OCI-LY3 (cell line): Measurements from ENCODE around the gene RTP5.

Experiments used
- H2AFZ ChIP-seq: fragments of 200-600, 300-600 bp; shearing (Covaris generic); 2 replicates; pipeline ENCODE4 v1.6.0; 2014; ENCODE audit warnings: antibody characterized with exemption, low read depth, low read length
- H3K27ac ChIP-seq: fragments of 200-600, 300-600 bp; sonication (generic); 2 replicates; pipeline ENCODE4 v1.5.1; 2014; ENCODE audit warnings: mild to moderate bottlenecking, low read length, moderate library complexity, mixed read lengths
- H3K27me3 ChIP-seq: fragments of 200-600, 300-600 bp; sonication (generic); 2 replicates; pipeline ENCODE4 v1.6.1; 2014; ENCODE audit warnings: low read depth, low read length, mixed read lengths
- H3K36me3 ChIP-seq: fragments of 200-600, 300-600 bp; sonication (generic); replicated peaks from 2 replicates; pipeline ENCODE3; 2014; ENCODE audit warnings: low read depth, low read length, mixed read lengths
- H3K4me1 ChIP-seq: fragments of 300-600, 200-600 bp; sonication (generic); 2 replicates; pipeline ENCODE4 v1.6.1; 2014; ENCODE audit warnings: low read length, mixed read lengths
- H3K4me2 ChIP-seq: fragments of 200-600, 300-600 bp; sonication (generic); 2 replicates; pipeline ENCODE4 v1.6.1; 2014; ENCODE audit warnings: low read length, mixed read lengths
- H3K4me3 ChIP-seq: fragments of 300-600, 200-600 bp; sonication (generic); 2 replicates; pipeline ENCODE4 v1.5.1; 2014; ENCODE audit warnings: antibody characterized with exemption, mild to moderate bottlenecking, low read length, moderate library complexity
- H3K79me2 ChIP-seq: fragments of 300-600, 200-600 bp; shearing (Covaris generic); 2 replicates; pipeline ENCODE4 v1.6.1; 2014; ENCODE audit warnings: mild to moderate bottlenecking, low read length, mixed read lengths
- H3K9ac ChIP-seq: fragments of 300-600, 200-600 bp; shearing (Covaris generic); 2 replicates; pipeline ENCODE4 v1.6.0; 2014; ENCODE audit warnings: mild to moderate bottlenecking, low read length, moderate library complexity
- H3K9me3 ChIP-seq: fragments of 200-600, 300-600 bp; shearing (Covaris generic); 2 replicates; pipeline ENCODE4 v1.6.1; 2014; ENCODE audit warnings: low read length, mixed read lengths; ENCODE audit not compliant: insufficient read depth
- H4K20me1 ChIP-seq: fragments of 200-600, 300-600 bp; sonication (generic); 2 replicates; pipeline ENCODE4 v1.6.1; 2016; ENCODE audit warnings: low read length, mixed read lengths; ENCODE audit not compliant: insufficient read depth
- EZH2phosphoT487 ChIP-seq: fragments of 200-600 bp; shearing (Covaris generic); IDR thresholded peaks from 2 replicates; pipeline ENCODE4 v1.6.1; 2018; ENCODE audit warnings: antibody characterized with exemption, mixed run types, low read depth
- TF ChIP-seq, protein P1 (sequence below): fragments of 200-600, 300-600 bp; sonication (generic); IDR thresholded peaks from 2 replicates; pipeline ENCODE4 v1.5.1; 2014; ENCODE audit warnings: antibody characterized with exemption, low read length, low read depth

RTP5 gene

DNA sequence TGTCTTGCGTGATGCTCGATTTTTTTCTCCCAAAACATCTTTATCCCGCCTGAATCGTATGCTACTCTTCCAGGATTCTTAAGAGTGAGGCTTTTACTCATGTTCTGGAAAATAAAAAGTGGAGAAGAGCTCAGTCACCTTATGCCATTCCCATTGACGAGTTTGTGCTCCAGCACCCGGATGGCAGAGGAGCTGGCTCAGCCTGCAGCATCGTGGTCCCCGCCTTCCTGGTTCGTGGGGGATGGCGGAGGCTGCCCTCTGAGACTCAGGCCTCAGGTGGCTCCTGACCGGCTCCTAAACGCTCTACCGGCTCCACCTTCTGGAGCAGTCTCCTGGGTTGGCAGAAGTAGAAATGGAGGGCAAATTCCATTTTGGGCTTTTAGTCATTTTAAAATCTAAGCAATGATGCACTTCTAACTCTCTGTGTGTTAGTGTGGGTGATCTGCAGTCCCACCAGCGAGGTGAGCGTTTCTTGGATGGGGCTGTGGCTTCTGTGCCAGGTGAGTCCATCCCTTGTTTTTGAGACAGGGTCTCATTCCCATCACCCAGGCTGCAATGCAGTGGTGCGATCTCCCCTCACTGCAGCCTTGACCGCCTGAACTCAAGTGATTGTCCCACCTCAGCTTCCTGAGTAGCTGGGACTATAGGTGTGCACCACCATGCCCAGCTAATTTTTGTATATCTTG lies 27.8 kb downstream of the RTP5 start:
- H3K4me3 ChIP-seq: no peak overlapping the region
- H3K9ac ChIP-seq: no peak overlapping the region
- TF ChIP-seq, protein P1, sequence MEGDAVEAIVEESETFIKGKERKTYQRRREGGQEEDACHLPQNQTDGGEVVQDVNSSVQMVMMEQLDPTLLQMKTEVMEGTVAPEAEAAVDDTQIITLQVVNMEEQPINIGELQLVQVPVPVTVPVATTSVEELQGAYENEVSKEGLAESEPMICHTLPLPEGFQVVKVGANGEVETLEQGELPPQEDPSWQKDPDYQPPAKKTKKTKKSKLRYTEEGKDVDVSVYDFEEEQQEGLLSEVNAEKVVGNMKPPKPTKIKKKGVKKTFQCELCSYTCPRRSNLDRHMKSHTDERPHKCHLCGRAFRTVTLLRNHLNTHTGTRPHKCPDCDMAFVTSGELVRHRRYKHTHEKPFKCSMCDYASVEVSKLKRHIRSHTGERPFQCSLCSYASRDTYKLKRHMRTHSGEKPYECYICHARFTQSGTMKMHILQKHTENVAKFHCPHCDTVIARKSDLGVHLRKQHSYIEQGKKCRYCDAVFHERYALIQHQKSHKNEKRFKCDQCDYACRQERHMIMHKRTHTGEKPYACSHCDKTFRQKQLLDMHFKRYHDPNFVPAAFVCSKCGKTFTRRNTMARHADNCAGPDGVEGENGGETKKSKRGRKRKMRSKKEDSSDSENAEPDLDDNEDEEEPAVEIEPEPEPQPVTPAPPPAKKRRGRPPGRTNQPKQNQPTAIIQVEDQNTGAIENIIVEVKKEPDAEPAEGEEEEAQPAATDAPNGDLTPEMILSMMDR: no peak
- no peak for TF ChIP-seq EZH2phosphoT487
- H3K9me3 ChIP-seq: no peaks in the 10 kb centered on the region
- no peak overlapping the region for H3K27ac ChIP-seq
- H2AFZ ChIP-seq: no peak overlapping the region
- H3K4me2 ChIP-seq: no peak overlapping the region
- no peaks in the 10 kb centered on the region for H3K4me1 ChIP-seq
- H4K20me1 ChIP-seq: no peaks in the 10 kb centered on the region
- H3K36me3 ChIP-seq: no peaks in the 10 kb centered on the region
- H3K27me3 ChIP-seq: no peaks in the 10 kb centered on the region
- H3K79me2 ChIP-seq: no peaks in the 10 kb centered on the region

DNA sequence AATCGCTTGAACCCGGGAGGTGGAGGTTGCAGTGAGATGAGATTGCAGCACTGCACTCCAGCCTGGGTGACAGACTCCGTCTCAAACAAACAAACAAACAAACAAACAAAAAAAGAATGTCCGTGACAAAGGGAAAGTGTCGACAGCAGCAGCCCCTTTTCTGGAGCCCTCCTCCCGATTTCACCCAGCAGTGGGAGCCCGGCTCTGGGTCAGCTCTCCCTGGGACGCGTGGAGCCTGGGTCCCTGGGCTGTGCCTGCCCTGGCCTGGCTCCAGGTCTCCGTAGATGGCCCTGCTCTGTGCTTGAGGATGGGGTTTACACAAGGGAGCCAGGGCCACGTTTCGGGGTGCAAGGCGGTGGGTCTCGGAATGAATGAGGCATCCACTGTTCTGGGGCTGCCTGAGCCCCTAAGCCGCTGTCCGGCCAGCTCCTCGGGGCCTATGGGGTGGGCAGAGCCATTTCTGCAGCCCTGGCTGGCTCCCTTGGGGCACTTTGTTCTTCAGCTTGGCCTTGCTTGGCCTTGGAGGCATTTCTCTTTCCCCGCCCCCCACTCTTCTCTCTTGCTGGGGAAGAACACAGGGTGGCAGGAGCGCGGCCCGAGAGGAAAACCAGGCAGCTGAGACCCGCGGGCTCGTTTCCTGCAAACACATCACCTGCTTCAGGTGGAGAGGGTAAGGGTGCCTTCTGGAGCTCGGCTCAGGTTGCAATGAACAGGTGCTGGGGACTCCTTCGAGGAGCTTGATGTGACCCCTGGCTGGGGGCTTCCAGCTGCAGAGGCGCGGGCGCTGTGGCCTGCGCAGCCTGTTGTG lies 29.1 kb downstream of the RTP5 start:
- H2AFZ ChIP-seq: no peak overlapping the region
- TF ChIP-seq, protein P1: no peak
- H3K27me3 ChIP-seq: no peaks in the 10 kb centered on the region
- H3K4me1 ChIP-seq: no peaks in the 10 kb centered on the region
- H3K79me2 ChIP-seq: no peaks in the 10 kb centered on the region
- H3K27ac ChIP-seq: no peak overlapping the region
- H3K9ac ChIP-seq: no peak overlapping the region
- no peak overlapping the region for H3K4me3 ChIP-seq
- no peaks in the 10 kb centered on the region for H3K36me3 ChIP-seq
- H4K20me1 ChIP-seq: no peaks in the 10 kb centered on the region
- no peak overlapping the region for H3K4me2 ChIP-seq
- no peaks in the 10 kb centered on the region for H3K9me3 ChIP-seq

DNA sequence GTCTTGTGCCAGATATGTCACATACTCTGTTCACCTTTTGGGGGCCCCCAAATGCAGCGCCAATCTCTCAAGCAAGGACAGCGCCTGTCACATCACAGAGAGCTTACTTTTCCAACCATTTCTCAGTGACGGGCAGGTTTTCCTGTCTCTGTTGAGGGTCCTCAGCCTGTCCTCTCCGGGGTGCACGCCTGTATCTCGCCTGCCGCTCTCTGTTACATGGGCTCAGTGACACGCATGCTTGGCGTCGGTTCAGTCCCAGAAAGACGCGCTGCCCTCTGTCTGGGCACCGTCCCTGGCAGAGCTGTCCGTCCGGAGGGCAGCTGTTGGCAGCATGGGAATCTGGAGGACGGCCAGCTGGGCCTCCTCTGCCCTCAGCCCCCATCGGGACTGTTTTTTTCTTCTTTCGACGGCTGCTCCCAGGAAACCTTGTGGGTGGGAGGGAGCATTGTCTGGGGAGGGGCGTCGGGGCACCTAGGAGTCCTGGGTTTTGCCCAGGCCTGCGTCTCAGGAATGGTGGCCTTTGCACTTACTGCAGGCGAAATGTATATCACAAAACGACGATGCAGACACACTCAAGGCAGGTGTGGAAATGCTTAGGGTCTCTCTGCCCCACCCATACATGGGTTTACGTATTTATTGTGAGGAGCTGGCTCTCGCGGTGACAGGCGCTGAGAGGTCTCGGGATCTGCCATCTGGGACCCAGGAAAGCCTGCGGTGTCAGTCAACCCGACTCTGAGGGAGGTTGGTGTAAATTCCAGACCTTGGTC lies 30.9 kb downstream of the RTP5 start:
- Histone ChIP-seq H3K9me3 (no peaks in the 10 kb centered on the region), H3K27ac (no peak overlapping the region), H4K20me1 (no peaks in the 10 kb centered on the region), H3K79me2 (no peaks in the 10 kb centered on the region), H3K27me3 (no peaks in the 10 kb centered on the region), H3K4me2 (no peak overlapping the region), H3K4me3 (no peak overlapping the region), H3K9ac (no peak overlapping the region), H2AFZ (no peak overlapping the region), H3K36me3 (no peaks in the 10 kb centered on the region), H3K4me1 (no peaks in the 10 kb centered on the region)
- no peak for TF ChIP-seq EZH2phosphoT487
- TF ChIP-seq, protein P1: no peak

DNA sequence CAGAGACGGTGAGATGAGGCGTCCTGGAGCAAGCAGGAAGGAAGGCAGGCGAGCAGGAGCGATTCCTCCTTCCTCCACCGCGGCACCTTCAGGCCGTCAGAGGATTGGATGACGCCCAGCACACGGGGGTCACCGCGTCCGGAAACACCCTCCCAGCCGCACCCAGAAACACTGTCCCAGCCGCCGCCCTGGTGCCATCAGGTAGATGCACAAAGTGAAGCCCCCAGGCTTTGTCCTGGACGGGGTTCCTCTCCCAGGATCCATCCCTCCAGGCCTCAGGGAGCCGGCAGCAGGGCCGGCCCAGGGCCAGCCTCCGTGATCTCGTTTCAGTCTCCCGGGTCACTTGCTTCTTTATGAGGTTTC lies 31.5 kb downstream of the RTP5 start:
- Histone ChIP-seq H3K36me3 (no peaks in the 10 kb centered on the region), H3K4me1 (no peaks in the 10 kb centered on the region), H3K4me2 (no peak overlapping the region), H2AFZ (no peak overlapping the region), H3K4me3 (no peak overlapping the region), H3K27me3 (no peaks in the 10 kb centered on the region), H3K9me3 (no peaks in the 10 kb centered on the region), H3K9ac (no peak overlapping the region), H4K20me1 (no peaks in the 10 kb centered on the region), H3K79me2 (no peaks in the 10 kb centered on the region), H3K27ac (no peak overlapping the region)
- TF ChIP-seq, protein P1: no peak
- TF ChIP-seq EZH2phosphoT487: no peak
